ENCODE results near the gene LRFN5. TPM values are rescaled to one million over a fixed set of nuclear protein-coding genes. Genes with fewer than 3 reads are reported as not detected.
A peak's percentile ranks its signal among the peaks of the same experiment; 100 is the strongest.
"Not testable (repeated sequence)": the region's sequence is repeated elsewhere in the genome, so short reads cannot be mapped to it uniquely, and the experiment has no call there.

The LRFN5 gene
- total RNA-seq, 2 donors from 2014 or later = not detected

DNA sequence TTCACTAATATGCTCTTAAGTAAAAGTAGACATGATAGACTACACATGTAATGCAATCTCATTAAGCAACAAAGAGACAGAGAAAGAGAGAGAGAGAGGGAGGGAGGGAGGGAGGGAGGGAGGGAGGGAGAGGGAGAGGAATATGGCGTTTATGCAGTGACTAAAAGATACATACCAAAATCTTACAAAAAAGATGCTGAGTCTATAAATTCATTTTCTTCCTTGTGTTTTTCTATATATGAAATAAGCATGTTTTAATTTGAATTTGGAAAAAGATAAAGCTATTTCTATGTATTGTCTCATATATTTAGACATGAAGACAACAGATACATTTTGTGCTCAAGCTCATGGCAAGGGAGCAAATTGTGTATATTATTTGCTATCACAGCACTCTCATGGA lies 44.1 kb downstream of the LRFN5 start:
- Mint-ChIP-seq H3K4me3 (no peak overlapping the region), H3K27ac (peak overlapping the region; percentile 78), H3K36me3 (ENCODE audit: insufficient read depth in 2 of 2) (no peaks in the 10 kb centered on the region), H3K9me3 (peaks cover 0 to 4% of the 10 kb centered on the region in 2 donors), H3K27me3 (ENCODE audit: low read depth) (no peaks in the 10 kb centered on the region), H3K4me1 (ENCODE audit: low read depth) (no peaks in the 10 kb centered on the region)
- no peak for ATAC-seq (replicated peaks in 1 of 2)
- no peak for DNase-seq

DNA sequence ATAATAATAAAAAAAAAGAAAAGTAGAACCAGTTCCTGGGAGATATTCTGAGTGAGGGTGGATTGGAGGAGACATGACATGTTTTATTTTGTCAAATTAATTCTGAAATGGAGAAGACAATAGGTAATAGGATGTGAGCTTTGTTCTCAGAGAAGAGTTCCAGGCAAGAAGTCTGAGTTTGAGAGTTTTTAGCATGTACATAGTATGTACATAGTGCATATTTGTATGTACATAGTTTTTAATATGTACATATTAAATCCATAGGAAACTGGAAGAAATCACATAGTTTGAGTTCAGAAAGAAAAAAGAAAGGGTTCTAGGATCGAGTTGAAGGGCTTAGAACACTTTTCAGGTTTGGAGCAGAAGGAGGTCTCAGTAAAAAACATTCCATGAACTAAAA lies 47.5 kb downstream of the LRFN5 start:
- no peaks in the 10 kb centered on the region for H3K27me3 Mint-ChIP-seq (ENCODE audit: low read depth)
- no peak overlapping the region for H3K4me3 Mint-ChIP-seq
- ATAC-seq (replicated peaks in 1 of 2) = no peak
- peaks cover 0 to 4% of the 10 kb centered on the region in 2 donors for H3K9me3 Mint-ChIP-seq
- no peaks in the 10 kb centered on the region for H3K36me3 Mint-ChIP-seq (ENCODE audit: insufficient read depth in 2 of 2)
- DNase-seq = no peak
- no peaks in the 10 kb centered on the region for H3K4me1 Mint-ChIP-seq (ENCODE audit: low read depth)
- H3K27ac Mint-ChIP-seq = no peak overlapping the region

DNA sequence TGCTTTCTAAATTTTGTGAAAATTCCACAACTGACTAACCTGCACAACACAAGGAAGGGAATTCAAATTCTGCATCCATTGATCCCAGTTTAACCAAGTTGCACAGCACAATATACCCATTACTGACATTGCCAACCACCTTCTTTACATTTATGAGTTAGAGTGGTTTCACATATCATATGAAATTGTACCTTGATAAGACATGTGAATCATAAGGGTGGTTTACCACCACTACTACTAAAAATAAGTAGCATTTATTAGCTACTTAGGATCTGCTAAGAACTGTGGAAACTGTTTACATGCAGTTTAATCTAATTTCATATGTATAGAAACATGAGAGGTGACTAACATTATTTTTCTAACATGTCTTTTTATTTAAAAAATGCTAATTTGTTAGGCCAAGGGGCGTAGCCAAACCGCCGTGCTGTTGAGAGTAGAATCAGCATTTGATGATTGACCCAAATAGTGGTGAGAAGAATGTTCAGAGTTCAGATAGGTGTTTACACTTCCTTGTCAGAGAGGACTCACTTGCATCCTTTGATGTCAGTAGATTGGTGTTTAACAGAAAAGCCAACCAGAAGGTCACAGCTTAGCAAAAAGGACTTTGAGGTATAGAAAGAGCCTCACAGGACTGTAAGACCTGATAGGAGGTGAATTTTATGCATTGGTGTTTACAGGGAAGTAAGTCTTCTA lies 56.2 kb downstream of the LRFN5 start:
- H3K27ac Mint-ChIP-seq = no peak overlapping the region
- no peak for ATAC-seq (replicated peaks in 1 of 2)
- H3K4me1 Mint-ChIP-seq (ENCODE audit: low read depth) = no peaks in the 10 kb centered on the region
- H3K9me3 Mint-ChIP-seq = peaks cover 0 to 4% of the 10 kb centered on the region in 2 donors
- H3K4me3 Mint-ChIP-seq = no peak overlapping the region
- H3K36me3 Mint-ChIP-seq (ENCODE audit: insufficient read depth in 2 of 2) = no peaks in the 10 kb centered on the region
- DNase-seq = no peak
- no peaks in the 10 kb centered on the region for H3K27me3 Mint-ChIP-seq (ENCODE audit: low read depth)

DNA sequence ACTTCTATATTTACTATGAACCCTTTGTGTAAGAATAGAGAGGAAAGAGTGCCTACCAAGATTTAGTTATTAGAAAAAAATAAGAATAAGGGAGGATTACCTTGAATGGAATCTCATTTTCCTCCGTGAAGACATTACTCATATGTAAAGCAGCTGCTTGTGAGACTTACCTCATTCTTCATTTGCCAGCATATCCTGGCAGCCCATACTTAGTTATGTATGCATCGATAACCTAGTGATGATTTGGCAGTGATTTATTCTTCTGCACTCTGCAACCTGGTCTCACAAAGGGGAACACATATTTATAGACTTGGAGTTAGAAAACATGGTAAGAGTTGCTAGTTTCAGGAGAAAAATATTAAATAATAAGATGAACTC lies 56.8 kb downstream of the LRFN5 start:
- ATAC-seq (replicated peaks in 1 of 2) (no peak), DNase-seq (no peak)
- no peaks in the 10 kb centered on the region for H3K4me1 Mint-ChIP-seq (ENCODE audit: low read depth)
- H3K27ac Mint-ChIP-seq = no peak overlapping the region
- H3K9me3 Mint-ChIP-seq = peaks cover 0 to 4% of the 10 kb centered on the region in 2 donors
- no peaks in the 10 kb centered on the region for H3K27me3 Mint-ChIP-seq (ENCODE audit: low read depth)
- H3K36me3 Mint-ChIP-seq (ENCODE audit: insufficient read depth in 2 of 2) = no peaks in the 10 kb centered on the region
- no peak overlapping the region for H3K4me3 Mint-ChIP-seq

DNA sequence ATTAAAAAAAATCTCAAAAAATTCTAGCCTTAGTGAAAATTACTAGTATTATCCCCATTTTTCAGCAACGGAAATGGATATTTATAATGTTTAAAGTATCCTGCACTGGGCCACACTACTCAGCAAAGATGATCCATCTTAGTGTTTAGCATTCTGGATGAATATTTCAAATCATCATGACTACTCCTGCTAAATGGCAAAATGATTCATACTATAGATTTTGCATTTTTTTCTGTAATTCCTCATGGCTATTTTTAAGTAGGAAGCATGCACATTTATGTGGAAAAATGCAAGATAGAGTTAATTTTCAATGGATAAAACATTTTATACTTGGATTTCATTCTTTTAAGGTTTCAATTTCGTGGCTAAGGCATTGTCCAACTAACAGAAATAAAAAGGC lies 59.6 kb downstream of the LRFN5 start:
- Mint-ChIP-seq H3K4me3 (no peak overlapping the region), H3K4me1 (ENCODE audit: low read depth) (no peaks in the 10 kb centered on the region), H3K27me3 (ENCODE audit: low read depth) (no peaks in the 10 kb centered on the region), H3K27ac (no peak overlapping the region), H3K36me3 (ENCODE audit: insufficient read depth in 2 of 2) (no peaks in the 10 kb centered on the region), H3K9me3 (no peaks in the 10 kb centered on the region)
- ATAC-seq (replicated peaks in 1 of 2) (no peak), DNase-seq (no peak)

DNA sequence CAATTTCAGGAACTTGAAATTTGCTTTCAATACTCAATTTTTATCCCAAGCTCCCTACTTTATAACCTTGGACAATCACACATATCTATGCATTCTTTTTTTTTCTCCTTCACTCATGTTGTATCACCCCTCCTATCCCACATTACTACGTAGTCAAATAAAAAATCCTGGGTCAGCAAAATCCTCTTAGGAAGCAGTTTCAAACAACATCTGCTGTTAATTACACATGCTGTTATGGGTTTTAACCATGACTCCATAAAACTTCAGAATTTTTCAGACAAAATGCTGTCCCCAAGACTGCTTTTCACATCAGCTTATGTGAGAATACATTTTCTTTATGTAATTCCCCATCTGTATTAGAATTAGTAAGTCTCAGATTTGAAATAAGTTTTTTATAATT lies 61.7 kb downstream of the LRFN5 start:
- Mint-ChIP-seq H3K4me1 (ENCODE audit: low read depth) (no peaks in the 10 kb centered on the region), H3K4me3 (no peak overlapping the region), H3K9me3 (no peaks in the 10 kb centered on the region), H3K27ac (no peak overlapping the region), H3K36me3 (ENCODE audit: insufficient read depth in 2 of 2) (no peaks in the 10 kb centered on the region), H3K27me3 (ENCODE audit: low read depth) (no peaks in the 10 kb centered on the region)
- DNase-seq (no peak), ATAC-seq (replicated peaks in 1 of 2) (no peak)

DNA sequence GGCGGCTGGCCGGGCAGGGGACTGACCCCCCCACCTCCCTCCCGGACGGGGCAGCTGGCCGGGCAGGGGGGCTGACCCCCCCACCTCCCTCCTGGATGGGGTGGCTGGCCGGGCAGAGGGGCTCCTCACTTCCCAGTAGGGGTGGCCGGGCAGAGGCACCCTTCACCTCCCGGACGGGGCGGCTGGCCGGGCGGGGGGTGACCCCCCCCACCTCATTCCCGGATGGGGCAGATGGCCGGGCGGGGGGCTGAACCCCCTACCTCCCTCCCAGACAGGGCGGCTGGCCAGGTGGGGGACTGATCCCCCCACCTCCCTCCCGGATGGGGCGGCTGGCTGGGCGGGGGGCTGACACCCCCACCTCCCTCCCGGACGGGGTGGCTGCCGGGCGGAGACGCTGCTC lies 66.9 kb downstream of the LRFN5 start:
- DNase-seq; H3K9me3 Mint-ChIP-seq; H3K27ac Mint-ChIP-seq; H3K4me1 Mint-ChIP-seq (ENCODE audit: low read depth); H3K4me3 Mint-ChIP-seq; ATAC-seq (replicated peaks in 1 of 2); H3K36me3 Mint-ChIP-seq (ENCODE audit: insufficient read depth in 2 of 2); H3K27me3 Mint-ChIP-seq (ENCODE audit: low read depth): not testable (repeated sequence)

DNA sequence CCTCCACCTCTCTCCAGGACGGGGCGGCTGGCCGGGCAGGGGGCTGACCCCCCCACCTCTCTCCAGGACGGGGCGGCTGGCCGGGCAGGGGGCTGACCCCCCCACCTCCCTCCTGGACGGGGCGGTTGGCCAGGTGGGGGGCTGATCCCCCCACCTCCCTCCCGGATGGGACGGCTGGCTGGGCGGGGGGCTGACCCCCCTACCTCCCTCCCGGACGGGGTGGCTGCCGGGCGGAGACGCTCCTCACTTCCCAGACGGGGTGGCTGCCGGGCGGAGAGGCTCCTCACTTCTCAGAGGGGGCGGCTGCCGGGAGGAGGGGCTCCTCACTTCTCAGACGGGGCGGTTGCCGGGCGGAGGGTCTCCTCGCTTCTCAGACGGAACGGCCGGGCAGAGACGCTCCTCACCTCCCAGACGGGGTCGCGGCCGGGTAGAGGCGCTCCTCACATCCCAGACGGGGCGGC lies 67.9 kb downstream of the LRFN5 start:
- ATAC-seq (replicated peaks in 1 of 2); DNase-seq; H3K4me3 Mint-ChIP-seq; H3K27me3 Mint-ChIP-seq (ENCODE audit: low read depth); H3K9me3 Mint-ChIP-seq; H3K36me3 Mint-ChIP-seq (ENCODE audit: insufficient read depth in 2 of 2); H3K4me1 Mint-ChIP-seq (ENCODE audit: low read depth); H3K27ac Mint-ChIP-seq: not testable (repeated sequence)

DNA sequence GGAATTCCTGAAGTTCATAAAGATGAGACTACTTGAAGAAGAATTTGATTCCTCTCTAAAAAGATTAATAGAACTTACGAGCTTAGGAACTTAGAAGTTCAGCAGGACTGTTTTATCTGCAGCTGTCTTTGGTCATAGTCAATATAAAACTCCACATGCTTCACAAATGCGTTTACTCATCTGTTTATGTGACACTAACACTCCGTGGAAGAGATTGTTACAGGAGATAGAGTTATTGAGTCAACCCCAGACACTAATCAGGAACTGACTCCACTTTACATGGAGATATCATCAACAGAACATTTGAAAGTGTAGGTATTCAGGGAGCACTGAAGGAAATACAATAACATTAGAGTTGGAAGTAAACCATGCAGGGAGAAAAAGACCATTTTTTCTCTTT lies 92.8 kb downstream of the LRFN5 start:
- ATAC-seq (replicated peaks in 1 of 2) (no peak), DNase-seq (no peak)
- H3K27ac Mint-ChIP-seq = no peak overlapping the region
- no peaks in the 10 kb centered on the region for H3K4me1 Mint-ChIP-seq (ENCODE audit: low read depth)
- no peaks in the 10 kb centered on the region for H3K9me3 Mint-ChIP-seq
- H3K36me3 Mint-ChIP-seq (ENCODE audit: insufficient read depth in 2 of 2) = no peaks in the 10 kb centered on the region
- no peaks in the 10 kb centered on the region for H3K27me3 Mint-ChIP-seq (ENCODE audit: low read depth)
- H3K4me3 Mint-ChIP-seq = no peak overlapping the region

DNA sequence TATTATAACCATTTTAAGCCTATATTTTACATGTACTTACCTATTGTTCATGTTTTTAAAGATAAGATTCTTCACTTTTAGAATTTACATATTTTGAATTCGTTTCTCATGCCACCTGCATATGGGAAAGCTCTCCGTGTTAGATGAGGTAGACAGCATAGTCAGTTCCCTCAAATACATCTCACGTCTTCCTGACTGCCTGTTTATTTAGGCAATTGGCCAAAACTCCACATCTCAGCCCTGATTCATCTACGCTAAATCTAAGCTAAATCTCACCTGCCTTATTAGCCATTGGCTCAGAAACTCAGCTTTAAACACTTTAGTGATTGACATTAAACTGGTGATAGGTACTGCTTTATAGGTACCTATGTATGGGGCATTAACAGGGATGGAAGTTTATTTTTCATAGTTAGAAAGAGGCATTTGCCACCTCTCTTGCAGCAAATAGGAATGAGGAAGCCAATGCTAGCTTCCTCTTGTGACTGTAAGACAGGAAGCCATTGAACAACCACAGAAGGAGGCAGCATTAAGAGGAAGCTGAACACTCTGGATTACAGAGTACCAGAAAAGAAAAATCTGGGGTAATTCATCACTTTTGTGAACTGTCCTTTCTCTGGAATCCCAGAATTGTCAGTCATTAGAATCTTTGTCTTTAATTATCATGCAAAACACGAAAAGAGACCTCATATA lies 111.9 kb downstream of the LRFN5 start:
- ATAC-seq (replicated peaks in 1 of 2) (no peak), DNase-seq (no peak)
- no peaks in the 10 kb centered on the region for H3K36me3 Mint-ChIP-seq (ENCODE audit: insufficient read depth in 2 of 2)
- no peaks in the 10 kb centered on the region for H3K27me3 Mint-ChIP-seq (ENCODE audit: low read depth)
- H3K4me3 Mint-ChIP-seq = no peak overlapping the region
- H3K9me3 Mint-ChIP-seq = peaks cover 0 to 3% of the 10 kb centered on the region in 2 donors
- H3K4me1 Mint-ChIP-seq (ENCODE audit: low read depth) = peaks cover 7% of the 10 kb centered on the region
- H3K27ac Mint-ChIP-seq = no peak overlapping the region

DNA sequence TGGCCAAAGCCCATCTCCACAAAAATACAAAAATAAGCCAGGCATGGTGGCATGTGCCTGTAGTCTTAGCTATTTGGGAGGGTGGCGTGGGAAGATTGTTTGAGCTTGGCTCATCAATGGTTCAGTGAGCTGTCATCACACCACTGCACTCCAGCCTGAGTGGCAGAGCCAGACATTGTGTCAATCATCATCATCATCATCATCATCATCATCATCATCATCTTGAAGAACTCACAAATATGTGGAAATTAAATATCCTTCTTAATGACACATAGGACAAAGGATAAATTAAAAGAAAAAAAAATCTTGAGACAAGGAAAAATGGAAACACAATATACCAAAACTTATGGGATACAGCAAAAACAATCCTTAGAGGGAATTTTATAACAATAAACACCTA lies 132.5 kb downstream of the LRFN5 start:
- Mint-ChIP-seq H3K4me1 (ENCODE audit: low read depth) (no peaks in the 10 kb centered on the region), H3K36me3 (ENCODE audit: insufficient read depth in 2 of 2) (peaks cover 0 to 2% of the 10 kb centered on the region in 2 donors), H3K27me3 (ENCODE audit: low read depth) (no peaks in the 10 kb centered on the region), H3K4me3 (no peak overlapping the region), H3K9me3 (peaks cover 2% of the 10 kb centered on the region in 2 donors), H3K27ac (peak overlapping the region; percentile 39)
- ATAC-seq (replicated peaks in 1 of 2) = no peak
- no peak for DNase-seq

DNA sequence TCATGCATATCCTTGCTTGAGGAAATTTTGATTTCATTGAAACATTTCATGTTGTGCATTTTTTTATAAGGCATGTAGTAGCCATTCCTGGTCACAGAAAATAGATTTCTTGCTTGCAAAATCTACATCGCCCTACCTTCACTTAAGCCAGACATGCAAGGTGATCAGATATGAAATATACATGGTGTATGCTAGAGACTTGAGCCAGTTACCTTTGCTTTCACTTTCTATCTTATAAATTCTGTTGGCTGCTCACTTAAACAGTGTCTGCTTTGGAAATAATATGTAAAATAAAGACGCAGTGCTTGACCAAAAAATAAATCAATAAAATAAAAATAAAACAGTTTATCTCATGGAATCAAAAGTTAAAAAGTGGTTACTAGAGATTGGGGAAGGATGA lies 136.5 kb downstream of the LRFN5 start:
- Mint-ChIP-seq H3K9me3 (peaks cover 0 to 2% of the 10 kb centered on the region in 2 donors), H3K4me3 (no peak overlapping the region), H3K27me3 (ENCODE audit: low read depth) (no peaks in the 10 kb centered on the region), H3K4me1 (ENCODE audit: low read depth) (no peaks in the 10 kb centered on the region), H3K36me3 (ENCODE audit: insufficient read depth in 2 of 2) (no peaks in the 10 kb centered on the region), H3K27ac (no peak overlapping the region)
- no peak for ATAC-seq (replicated peaks in 1 of 2)
- no peak for DNase-seq

DNA sequence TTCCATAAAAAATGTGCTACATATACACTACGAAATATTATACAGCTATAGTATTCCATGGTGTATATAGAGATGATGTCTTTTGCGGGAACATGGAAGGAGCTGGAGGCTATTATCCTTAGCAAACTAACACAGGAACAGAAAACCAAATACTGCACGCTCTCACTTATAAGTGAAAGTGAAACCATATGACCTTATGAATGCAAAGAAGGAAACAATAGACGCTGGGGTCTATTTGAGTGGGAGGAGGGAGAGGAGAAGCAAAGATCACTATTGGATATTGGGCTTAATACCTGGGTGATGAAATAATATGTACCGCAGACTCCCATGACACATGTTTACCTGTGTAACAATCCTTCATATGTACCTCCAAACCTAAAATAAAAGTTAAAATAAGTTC lies 142.8 kb downstream of the LRFN5 start:
- H3K4me1 Mint-ChIP-seq (ENCODE audit: low read depth) = peaks cover 9% of the 10 kb centered on the region
- ATAC-seq (replicated peaks in 1 of 2) (peak; percentile 56 to 67), DNase-seq (no peak)
- peak overlapping the region; percentile 59 to 90 for H3K4me3 Mint-ChIP-seq
- no peaks in the 10 kb centered on the region for H3K27me3 Mint-ChIP-seq (ENCODE audit: low read depth)
- no peaks in the 10 kb centered on the region for H3K36me3 Mint-ChIP-seq (ENCODE audit: insufficient read depth in 2 of 2)
- peak overlapping the region; percentile 88 for H3K27ac Mint-ChIP-seq
- peaks cover 0 to 3% of the 10 kb centered on the region in 2 donors for H3K9me3 Mint-ChIP-seq

DNA sequence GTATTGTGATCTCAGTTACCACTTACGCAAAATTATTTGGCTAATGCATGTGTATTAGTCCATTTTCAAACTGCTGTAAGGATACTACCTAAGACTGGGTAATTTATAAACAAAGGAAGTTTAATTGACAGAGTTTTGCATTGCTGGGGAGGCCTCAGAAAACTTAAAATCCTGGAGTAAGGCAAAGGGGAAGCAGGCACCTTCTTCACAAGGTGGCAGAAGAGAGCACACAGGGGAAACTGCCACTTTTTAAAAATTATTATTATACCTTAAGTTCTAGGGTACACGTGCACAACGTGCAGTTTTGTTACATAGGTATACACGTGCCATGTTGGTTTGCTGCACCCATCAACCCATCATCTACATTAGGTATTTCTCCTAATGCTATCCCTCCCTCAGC lies 143.9 kb downstream of the LRFN5 start:
- ATAC-seq (replicated peaks in 1 of 2); H3K4me1 Mint-ChIP-seq (ENCODE audit: low read depth); H3K27me3 Mint-ChIP-seq (ENCODE audit: low read depth); DNase-seq; H3K4me3 Mint-ChIP-seq; H3K9me3 Mint-ChIP-seq; H3K27ac Mint-ChIP-seq; H3K36me3 Mint-ChIP-seq (ENCODE audit: insufficient read depth in 2 of 2): not testable (repeated sequence)

Measured in activated T-cell treated with anti-CD3 and anti-CD28 coated beads, Interleukin-2, amount 50 U/mL, for 72 hours (primary cell).